Suprapubic skin (tissue), 4 donors: Measurements from ENCODE around the gene UTF1. TPM values are rescaled to one million over a fixed set of nuclear protein-coding genes. Genes with fewer than 3 reads are reported as not detected.

Experiments
- DNase-seq, 2 donors: peaks; one replicate each; pipeline ENCODE4 v3.0.0-alpha.2; 2019; ENCODE audit warnings: low spot score in 2 of 2
- H3K27ac ChIP-seq: fragments of 200-600 bp; sonication (generic); one replicate; pipeline ENCODE4 v1.5.1; 2019
- H3K27me3 ChIP-seq: fragments of 200-600 bp; sonication (generic); one replicate; pipeline ENCODE4 v1.5.1; 2019
- H3K36me3 ChIP-seq: fragments of 200-600 bp; sonication (generic); one replicate; pipeline ENCODE4 v1.5.1; 2019
- H3K4me1 ChIP-seq: fragments of 200-600 bp; sonication (generic); one replicate; pipeline ENCODE4 v1.5.1; 2019
- H3K4me3 ChIP-seq: fragments of 200-600 bp; sonication (generic); one replicate; pipeline ENCODE4 v1.5.1; 2019; ENCODE audit warnings: mild to moderate bottlenecking
- H3K9me3 ChIP-seq: fragments of 200-600 bp; sonication (generic); one replicate; pipeline ENCODE4 v1.5.1; 2019
- EP300 ChIP-seq: sonication (generic); formaldehyde crosslinking; IDR thresholded peaks from one replicate; pipeline ENCODE4 v1.6.1; 2017; ENCODE audit warnings: antibody characterized with exemption
- POLR2A ChIP-seq, 2 donors: fragments of 450-650 bp; IDR thresholded peaks; one replicate each; pipeline ENCODE4 v1.6.1; 2017; ENCODE audit warnings: antibody characterized with exemption in 2 of 2, mild to moderate bottlenecking in 2 of 2, moderate library complexity in 2 of 2
- POLR2AphosphoS5 ChIP-seq, 3 donors: sonication (generic); formaldehyde crosslinking; IDR thresholded peaks; one replicate each; pipeline ENCODE4 v1.6.1; 2017; ENCODE audit warnings: antibody characterized with exemption in 3 of 3
- WGBS: methylation state at CpG from one replicate; pipeline ENCODE4 v1.1.5; 2018; 5-methylcytosine and 5-hydroxymethylcytosine counted together
- total RNA-seq, 4 donors: library from RNA; depleted of rRNA; stranded (reverse); fragments of >200 nt; gene quantifications; one replicate each; pipeline ENCODE4 v1.1.0, GENCODE V29; 2016
- TF ChIP-seq, protein P1 (sequence below), 2 donors: fragments of 200-600 bp in 1 of 2; fragments of 450-650 bp in 1 of 2; sonication (generic) in 1 of 2; IDR thresholded peaks; one replicate each; pipeline ENCODE4 v1.5.1; 2016 to 2019; ENCODE audit warnings: antibody characterized with exemption in 2 of 2, mild to moderate bottlenecking in 1 of 2, moderate library complexity in 1 of 2

UTF1 gene
- total RNA-seq, 4 donors from 2014 or later = not detected

DNA sequence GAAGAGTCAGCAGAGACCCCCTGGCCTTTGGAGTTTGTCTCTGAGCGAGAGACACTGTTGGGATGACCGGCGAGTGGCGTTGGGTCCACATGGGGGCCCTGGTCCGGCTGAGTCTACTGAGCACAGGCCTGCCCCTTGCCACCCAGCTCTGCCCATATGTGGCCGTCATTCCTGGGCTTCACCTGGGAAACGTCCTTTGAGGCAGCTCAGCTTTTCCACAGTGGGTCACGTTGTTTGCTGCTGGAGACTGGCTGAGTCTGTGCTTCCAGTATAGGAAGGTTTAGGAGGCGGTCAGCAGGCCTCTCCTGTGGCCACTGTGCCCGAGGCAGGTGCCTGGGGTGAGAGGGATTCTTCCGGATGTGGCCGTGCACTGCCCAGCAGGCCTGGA lies 29.6 kb downstream of the UTF1 start:
- no peak for DNase-seq
- peak overlapping the region; percentile 80 for H3K27ac ChIP-seq
- 90% methylated on average over 2 of the region's 12 CpGs for WGBS

DNA sequence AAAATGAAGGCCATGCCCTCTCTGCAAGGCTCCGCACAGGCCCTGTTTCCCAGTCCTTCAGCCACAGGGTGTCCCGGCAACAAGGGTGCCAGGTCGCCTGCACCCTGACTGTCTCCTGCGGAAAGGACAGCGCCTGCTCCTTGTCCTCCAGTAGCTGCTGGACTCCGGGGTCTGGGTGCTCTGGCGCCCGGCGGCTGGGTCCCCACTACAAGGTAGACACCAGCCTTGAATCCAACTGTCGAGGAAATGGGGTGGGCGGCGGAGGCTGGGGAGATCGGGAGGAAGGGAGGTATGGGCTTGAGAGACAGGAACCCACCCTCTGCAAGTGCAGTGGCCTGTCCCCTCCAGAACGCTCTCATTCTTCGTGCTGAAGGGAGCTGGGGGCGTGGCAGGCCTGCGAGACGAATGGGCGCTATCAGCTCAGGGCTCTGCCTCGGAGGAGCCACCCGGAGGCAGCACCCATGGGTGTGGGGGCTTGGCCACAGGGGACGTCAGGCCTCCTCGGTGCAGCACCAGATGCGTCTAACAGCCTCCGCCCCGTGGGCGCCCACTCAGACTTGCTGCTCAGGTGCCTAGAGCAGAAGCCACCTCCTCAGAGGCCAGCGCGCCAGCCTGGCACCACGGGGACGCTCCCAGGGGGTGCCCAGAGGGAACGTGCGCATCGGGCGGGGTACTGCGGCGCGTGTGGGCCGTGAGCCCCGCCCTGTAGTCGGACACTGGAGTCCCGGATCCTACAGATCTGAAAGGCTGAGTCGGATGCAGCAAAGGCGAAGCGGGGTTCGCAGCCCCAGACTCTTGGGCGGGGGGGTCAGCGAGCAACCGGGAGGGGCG lies 31.1 kb downstream of the UTF1 start:
- TF ChIP-seq, protein P1, sequence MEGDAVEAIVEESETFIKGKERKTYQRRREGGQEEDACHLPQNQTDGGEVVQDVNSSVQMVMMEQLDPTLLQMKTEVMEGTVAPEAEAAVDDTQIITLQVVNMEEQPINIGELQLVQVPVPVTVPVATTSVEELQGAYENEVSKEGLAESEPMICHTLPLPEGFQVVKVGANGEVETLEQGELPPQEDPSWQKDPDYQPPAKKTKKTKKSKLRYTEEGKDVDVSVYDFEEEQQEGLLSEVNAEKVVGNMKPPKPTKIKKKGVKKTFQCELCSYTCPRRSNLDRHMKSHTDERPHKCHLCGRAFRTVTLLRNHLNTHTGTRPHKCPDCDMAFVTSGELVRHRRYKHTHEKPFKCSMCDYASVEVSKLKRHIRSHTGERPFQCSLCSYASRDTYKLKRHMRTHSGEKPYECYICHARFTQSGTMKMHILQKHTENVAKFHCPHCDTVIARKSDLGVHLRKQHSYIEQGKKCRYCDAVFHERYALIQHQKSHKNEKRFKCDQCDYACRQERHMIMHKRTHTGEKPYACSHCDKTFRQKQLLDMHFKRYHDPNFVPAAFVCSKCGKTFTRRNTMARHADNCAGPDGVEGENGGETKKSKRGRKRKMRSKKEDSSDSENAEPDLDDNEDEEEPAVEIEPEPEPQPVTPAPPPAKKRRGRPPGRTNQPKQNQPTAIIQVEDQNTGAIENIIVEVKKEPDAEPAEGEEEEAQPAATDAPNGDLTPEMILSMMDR (IDR thresholded peaks at IDR 0.05) = no peak
- TF ChIP-seq EP300 = no peak
- no peak for TF ChIP-seq POLR2AphosphoS5 (IDR thresholded peaks at IDR 0.05)
- TF ChIP-seq POLR2A (IDR thresholded peaks at IDR 0.05) = no peak
- Histone ChIP-seq H3K4me1 (peaks cover 64% of the 10 kb centered on the region), H3K4me3 (peak overlapping the region; percentile 94), H3K27me3 (no peaks in the 10 kb centered on the region), H3K9me3 (no peaks in the 10 kb centered on the region), H3K36me3 (no peaks in the 10 kb centered on the region), H3K27ac (peak overlapping the region; percentile 93)
- peak in 1 of 2 donors; percentile 84 for DNase-seq
- WGBS = no CpG with 5 or more reads among the region's 50 CpGs

More for the DNA sequence above, 29.6 kb downstream of the UTF1 start:
- Histone ChIP-seq H3K27me3 (no peaks in the 10 kb centered on the region), H3K4me3 (no peak overlapping the region), H3K36me3 (no peaks in the 10 kb centered on the region), H3K4me1 (peaks cover 63% of the 10 kb centered on the region), H3K9me3 (no peaks in the 10 kb centered on the region)
- TF ChIP-seq POLR2AphosphoS5 (IDR thresholded peaks at IDR 0.05) = no peak
- no peak for TF ChIP-seq EP300
- no peak for TF ChIP-seq POLR2A (IDR thresholded peaks at IDR 0.05)
- TF ChIP-seq, protein P1 (IDR thresholded peaks at IDR 0.05) = no peak

DNA sequence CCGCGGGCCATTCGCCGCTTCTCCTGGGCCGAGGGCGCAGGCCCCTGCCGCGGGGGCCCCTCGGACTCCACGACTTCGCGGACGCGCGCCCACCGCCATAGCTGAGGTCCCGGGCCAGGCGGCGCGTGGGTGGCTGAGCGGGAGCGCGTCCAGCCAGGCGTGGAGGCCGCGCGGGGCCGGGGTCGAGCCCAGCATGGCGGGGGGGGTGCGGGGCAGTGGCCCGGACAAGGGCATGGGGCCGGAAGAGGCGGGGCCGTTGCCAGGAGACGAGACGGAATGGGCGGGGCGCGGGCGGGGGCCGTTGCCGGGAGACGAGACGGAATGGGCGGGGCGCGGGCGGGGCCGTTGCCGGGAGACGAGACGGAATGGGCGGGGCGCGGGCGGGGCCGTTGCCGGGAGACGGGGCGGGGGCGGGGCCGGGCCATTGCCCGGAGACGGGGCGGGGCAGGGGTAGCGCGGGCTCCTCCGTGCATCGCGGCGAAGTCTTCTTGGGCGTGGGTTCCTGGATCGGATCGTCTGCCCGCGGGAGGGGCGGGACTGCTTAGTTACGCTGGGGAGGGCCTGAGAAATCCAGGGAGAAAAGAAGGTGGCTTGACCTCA lies 31.8 kb downstream of the UTF1 start:
- peak overlapping the region; percentile 93 for H3K27ac ChIP-seq
- H3K36me3 ChIP-seq = no peaks in the 10 kb centered on the region
- WGBS = 8% methylated on average over 32 of the region's 79 CpGs
- H3K27me3 ChIP-seq = no peaks in the 10 kb centered on the region
- peak overlapping the region; percentile 94 for H3K4me3 ChIP-seq
- H3K9me3 ChIP-seq = no peaks in the 10 kb centered on the region
- TF ChIP-seq POLR2AphosphoS5 (IDR thresholded peaks at IDR 0.05) = no peak
- no peak for TF ChIP-seq EP300
- peak in 1 of 2 donors; percentile 60 for TF ChIP-seq POLR2A (IDR thresholded peaks at IDR 0.05)
- H3K4me1 ChIP-seq = peaks cover 64% of the 10 kb centered on the region
- DNase-seq = peak; percentile 92 to 93

DNA sequence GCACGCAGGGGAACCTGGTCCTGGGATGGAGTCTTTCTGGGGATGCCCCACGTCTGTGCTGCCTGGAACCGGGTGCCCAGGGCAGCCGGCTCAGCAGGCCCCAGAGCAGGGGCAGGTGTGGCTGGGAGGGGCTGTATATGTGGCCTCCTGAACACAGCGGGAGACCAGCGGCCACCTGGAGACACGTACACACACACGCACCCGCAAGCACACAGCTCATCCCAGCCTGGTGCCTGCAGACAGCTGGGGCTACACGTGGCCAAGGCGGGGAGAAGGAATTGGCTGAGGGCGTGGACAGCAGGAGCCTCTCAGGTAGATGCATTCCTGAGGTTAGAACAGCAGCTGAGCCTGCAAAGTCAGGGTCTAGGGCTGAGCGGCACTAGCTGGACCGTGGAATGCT lies 32.7 kb downstream of the UTF1 start:
- no peaks in the 10 kb centered on the region for H3K9me3 ChIP-seq
- no peak for DNase-seq
- H3K27me3 ChIP-seq = no peaks in the 10 kb centered on the region
- H3K36me3 ChIP-seq = no peaks in the 10 kb centered on the region
- H3K4me1 ChIP-seq = peaks cover 57% of the 10 kb centered on the region
- 45% methylated on average over 4 of the region's 14 CpGs for WGBS
- H3K4me3 ChIP-seq = no peak overlapping the region
- TF ChIP-seq POLR2A (IDR thresholded peaks at IDR 0.05) (no peak), EP300 (no peak), POLR2AphosphoS5 (IDR thresholded peaks at IDR 0.05) (no peak)
- TF ChIP-seq, protein P1 (IDR thresholded peaks at IDR 0.05) = no peak
- no peak overlapping the region for H3K27ac ChIP-seq

DNA sequence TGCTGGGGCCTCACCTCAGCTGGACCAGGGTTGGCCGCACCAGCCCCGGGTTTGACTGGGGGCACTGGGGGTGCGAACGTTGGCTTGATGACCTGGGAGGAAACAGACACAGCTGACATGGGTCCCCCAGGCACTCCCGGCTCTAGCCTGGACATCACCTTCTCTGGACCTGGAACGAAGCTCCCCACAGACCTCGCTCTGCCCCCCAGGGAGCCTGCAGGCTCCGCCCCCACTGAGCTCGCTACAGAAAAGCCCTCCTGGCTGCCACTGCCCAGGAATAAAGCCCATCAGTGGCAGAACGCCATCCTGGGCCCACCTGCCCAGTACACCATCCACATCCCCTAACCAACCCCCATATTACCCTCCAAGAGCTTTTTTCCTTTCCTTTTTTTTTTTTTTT lies 33.7 kb downstream of the UTF1 start:
- WGBS = 92% methylated on average over 7 of the region's 10 CpGs
- Histone ChIP-seq H3K4me1 (peaks cover 48% of the 10 kb centered on the region), H3K27me3 (no peaks in the 10 kb centered on the region), H3K27ac (no peak overlapping the region), H3K9me3 (no peaks in the 10 kb centered on the region), H3K4me3 (no peak overlapping the region), H3K36me3 (no peaks in the 10 kb centered on the region)
- no peak for DNase-seq
- TF ChIP-seq, protein P1 (IDR thresholded peaks at IDR 0.05) = no peak
- no peak for TF ChIP-seq POLR2A (IDR thresholded peaks at IDR 0.05)
- TF ChIP-seq EP300 = no peak
- TF ChIP-seq POLR2AphosphoS5 (IDR thresholded peaks at IDR 0.05) = no peak
